Suprapubic skin (tissue), 3 donors: ENCODE data around the gene PDE9A.

Experiments
- CTCF ChIP-seq, 2 donors: fragments of 200-600 bp in 1 of 2; fragments of 450-650 bp in 1 of 2; sonication (generic) in 1 of 2; IDR thresholded peaks; one replicate each; pipeline ENCODE4 v1.5.1; 2016 to 2019; ENCODE audit warnings: antibody characterized with exemption in 2 of 2, mild to moderate bottlenecking in 1 of 2, moderate library complexity in 1 of 2
- POLR2A ChIP-seq, 2 donors: fragments of 450-650 bp; IDR thresholded peaks; one replicate each; pipeline ENCODE4 v1.6.1; 2017; ENCODE audit warnings: antibody characterized with exemption in 2 of 2, mild to moderate bottlenecking in 2 of 2, moderate library complexity in 2 of 2

GRCh38 chr21:42626171-42626570 lies 27.2 kb upstream of the PDE9A start:
- TF ChIP-seq CTCF (IDR thresholded peaks at IDR 0.05) (no peak), POLR2A (IDR thresholded peaks at IDR 0.05) (no peak)
